GM21360 (cell line): ENCODE measurements around the gene UBA5.
A peak's percentile ranks its signal among the peaks of the same experiment; 100 is the strongest.
"Not testable (repeated sequence)": the region's sequence is repeated elsewhere in the genome, so short reads cannot be mapped to it uniquely, and the experiment has no call there.

Experiments used
- ATAC-seq: cut with Tn5 transposase; IDR thresholded peaks from one replicate; pipeline ENCODE4 v1.9.1; 2021; ENCODE audit warnings: mild to moderate bottlenecking, moderate library complexity; ENCODE audit not compliant: unreplicated experiment

The UBA5 gene

GRCh38 chr3:132660052-132660810 is at the start of gene UBA5:
Gene UBA5, plus strand, starts transcription at chr3:132660329. Its CDS starts 209 bp downstream, at chr3:132660538.
- peak; percentile 62 for ATAC-seq

- not testable (repeated sequence) for ATAC-seq
Observed at GRCh38 chr3:132615301-132615700, 44.8 kb upstream of the UBA5 start.

GRCh38 chr3:132615881-132616280 is 44.2 kb upstream of the UBA5 start:
- ATAC-seq: no peak

GRCh38 chr3:132616780-132617179 is 43.3 kb upstream of the UBA5 start:
- ATAC-seq: no peak

GRCh38 chr3:132622148-132622547 is 38.0 kb upstream of the UBA5 start:
- ATAC-seq: no peak

GRCh38 chr3:132622761-132623160 is 37.4 kb upstream of the UBA5 start:
- ATAC-seq: no peak

- no peak for ATAC-seq
Observed at GRCh38 chr3:132623646-132624045, 36.5 kb upstream of the UBA5 start.

GRCh38 chr3:132624790-132625189 is 35.3 kb upstream of the UBA5 start:
- ATAC-seq: no peak

- ATAC-seq: peak; percentile 85
Observed at GRCh38 chr3:132625613-132626012, 34.5 kb upstream of the UBA5 start.

GRCh38 chr3:132626955-132627354 is 33.2 kb upstream of the UBA5 start:
- no peak for ATAC-seq

- no peak for ATAC-seq
Observed at GRCh38 chr3:132628157-132628556, 32.0 kb upstream of the UBA5 start.

- ATAC-seq: no peak
Observed at GRCh38 chr3:132629928-132630327, 30.2 kb upstream of the UBA5 start.

- no peak for ATAC-seq
Observed at GRCh38 chr3:132630612-132631011, 29.5 kb upstream of the UBA5 start.

GRCh38 chr3:132635052-132635451 is 25.1 kb upstream of the UBA5 start:
- ATAC-seq: no peak

GRCh38 chr3:132637590-132637989 is 22.5 kb upstream of the UBA5 start:
- ATAC-seq: no peak

- ATAC-seq: no peak
Observed at GRCh38 chr3:132638706-132639105, 21.4 kb upstream of the UBA5 start.

GRCh38 chr3:132641427-132641826 is 18.7 kb upstream of the UBA5 start:
- not testable (repeated sequence) for ATAC-seq

- ATAC-seq: no peak
Observed at GRCh38 chr3:132641837-132642538, 18.1 kb upstream of the UBA5 start.

GRCh38 chr3:132642539-132642847 is 17.6 kb upstream of the UBA5 start:
- ATAC-seq: no peak

GRCh38 chr3:132643366-132643765 is 16.8 kb upstream of the UBA5 start:
- ATAC-seq: no peak

- no peak for ATAC-seq
Observed at GRCh38 chr3:132645058-132645457, 15.1 kb upstream of the UBA5 start.

- ATAC-seq: no peak
Observed at GRCh38 chr3:132650153-132650552, 10.0 kb upstream of the UBA5 start.
